Midbrain (tissue), 1 donor: ENCODE results near the gene SORT1.
"Not testable (repeated sequence)": the region's sequence is repeated elsewhere in the genome, so short reads cannot be mapped to it uniquely, and the experiment has no call there.

ENCODE experiments used
- DNase-seq: peaks from one replicate; lab custom pipeline; 2025; lab: John Stamatoyannopoulos, UW

Gene SORT1

GRCh38 chr1:109396871-109397580, 692 bp downstream of the SORT1 start:
- DNase-seq: peak; percentile 41

- DNase-seq: peak; percentile 49
Measured at GRCh38 chr1:109396513-109396839, 1.2 kb downstream of the SORT1 start.

GRCh38 chr1:109395602-109396512, 1.9 kb downstream of the SORT1 start:
- peak; percentile 43 for DNase-seq

GRCh38 chr1:109395282-109395599, 2.5 kb downstream of the SORT1 start:
- not testable (repeated sequence) for DNase-seq

GRCh38 chr1:109394591-109395281, 3.0 kb downstream of the SORT1 start:
- no peak for DNase-seq

GRCh38 chr1:109393617-109394233, 4.0 kb downstream of the SORT1 start:
- no peak for DNase-seq

GRCh38 chr1:109392788-109393616, 4.7 kb downstream of the SORT1 start:
- DNase-seq: peak; percentile 81

GRCh38 chr1:109392037-109392787, 5.5 kb downstream of the SORT1 start:
- DNase-seq: peak; percentile 74

- peak; percentile 46 for DNase-seq
Measured at GRCh38 chr1:109391626-109392025, 6.1 kb downstream of the SORT1 start.

- peak; percentile 54 for DNase-seq
Measured at GRCh38 chr1:109391157-109391556, 6.6 kb downstream of the SORT1 start.

- no peak for DNase-seq
Measured at GRCh38 chr1:109389638-109390341, 7.9 kb downstream of the SORT1 start.

GRCh38 chr1:109388884-109389637, 8.7 kb downstream of the SORT1 start:
- DNase-seq: no peak

GRCh38 chr1:109388208-109388711, 9.5 kb downstream of the SORT1 start:
- no peak for DNase-seq

- no peak for DNase-seq
Measured at GRCh38 chr1:109386054-109386717, 11.5 kb downstream of the SORT1 start.

- DNase-seq: peak; percentile 49
Measured at GRCh38 chr1:109385417-109385816, 12.3 kb downstream of the SORT1 start.

- peak; percentile 16 for DNase-seq
Measured at GRCh38 chr1:109383854-109384253, 13.9 kb downstream of the SORT1 start.

- DNase-seq: no peak
Measured at GRCh38 chr1:109383087-109383779, 14.5 kb downstream of the SORT1 start.

- DNase-seq: no peak
Measured at GRCh38 chr1:109381573-109381972, 16.1 kb downstream of the SORT1 start.
